Measurements from ENCODE around the gene HEYL. TPM values are rescaled to one million over a fixed set of nuclear protein-coding genes. Genes with fewer than 3 reads are reported as not detected.

The HEYL gene
- total RNA-seq, 1 experiment from 2014 or later, result 3.4 TPM

GRCh38 chr1:39668111-39668510, 28.7 kb upstream of the HEYL start:
- BruUV-seq (replicated peaks), result no TSS peak
- Mint-ChIP-seq H3K27me3 (ENCODE audit: insufficient read depth, unreplicated experiment) (peaks cover 10% of the 10 kb centered on the region), H3K4me3 (ENCODE audit: unreplicated experiment) (no peak overlapping the region), H3K36me3 (ENCODE audit: insufficient read depth, unreplicated experiment) (no peaks in the 10 kb centered on the region), H3K27ac (ENCODE audit: unreplicated experiment) (no peak overlapping the region), H3K9me3 (ENCODE audit: unreplicated experiment) (no peaks in the 10 kb centered on the region), H3K4me1 (ENCODE audit: low read depth, unreplicated experiment) (no peaks in the 10 kb centered on the region)
- no peaks in the 10 kb centered on the region; the same call in 1 of the 2 replicates for H3K27me3 ChIP-seq (replicated peaks; ENCODE audit: control insufficient read depth, insufficient read depth, low read length)
- intact Hi-C loops (cut with micrococcal nuclease; ENCODE audit: unreplicated experiment), result no loop called here
- no peaks in the 10 kb centered on the region for H3K36me3 ChIP-seq (ENCODE audit: control insufficient read depth, insufficient read depth, low read length)
- H3K4me1 ChIP-seq, result no peaks in the 10 kb centered on the region
- ChIA-PET POLR2A (no interaction called here), CTCF (no interaction called here)
- no peak for DNase-seq
- no peak overlapping the region for H3K4me3 ChIP-seq (ENCODE audit: low read depth, low read length)
- TF ChIP-seq CTCF (IDR thresholded peaks at IDR 0.05; ENCODE audit: insufficient read depth in 1 of 2, low read depth in 1 of 2, low read length in 1 of 2, severe bottlenecking in 1 of 2, unreplicated experiment in 1 of 2), result no peak
- H3K9me3 ChIP-seq, result no peaks in the 10 kb centered on the region

- no TSS peak for BruUV-seq (replicated peaks)
- intact Hi-C loops (cut with micrococcal nuclease; ENCODE audit: unreplicated experiment), result no loop called here
- no peak for TF ChIP-seq CTCF (IDR thresholded peaks at IDR 0.05; ENCODE audit: insufficient read depth in 1 of 2, low read depth in 1 of 2, low read length in 1 of 2, severe bottlenecking in 1 of 2, unreplicated experiment in 1 of 2)
- no peaks in the 10 kb centered on the region for H3K9me3 Mint-ChIP-seq (ENCODE audit: unreplicated experiment)
- Histone ChIP-seq H3K9me3 (no peaks in the 10 kb centered on the region), H3K4me1 (no peaks in the 10 kb centered on the region), H3K4me3 (ENCODE audit: low read depth, low read length) (no peak overlapping the region), H3K36me3 (ENCODE audit: control insufficient read depth, insufficient read depth, low read length) (no peaks in the 10 kb centered on the region), H3K27me3 (replicated peaks; ENCODE audit: control insufficient read depth, insufficient read depth, low read length) (no peaks in the 10 kb centered on the region; the same call in 1 of the 2 replicates)
- ChIA-PET POLR2A (no interaction called here), CTCF (no interaction called here)
- no peak overlapping the region for H3K27ac Mint-ChIP-seq (ENCODE audit: unreplicated experiment)
- no peaks in the 10 kb centered on the region for H3K36me3 Mint-ChIP-seq (ENCODE audit: insufficient read depth, unreplicated experiment)
- H3K27me3 Mint-ChIP-seq (ENCODE audit: insufficient read depth, unreplicated experiment), result peaks cover 10% of the 10 kb centered on the region
- no peaks in the 10 kb centered on the region for H3K4me1 Mint-ChIP-seq (ENCODE audit: low read depth, unreplicated experiment)
- no peak overlapping the region for H3K4me3 Mint-ChIP-seq (ENCODE audit: unreplicated experiment)
- DNase-seq, result no peak
Measured at GRCh38 chr1:39666772-39667171, 27.3 kb upstream of the HEYL start.

- CTCF ChIA-PET, result no interaction called here
Measured at GRCh38 chr1:39663559-39663958, 24.1 kb upstream of the HEYL start.

More at GRCh38 chr1:39663559-39663958, 24.1 kb upstream of the HEYL start:
- intact Hi-C loops (cut with micrococcal nuclease; ENCODE audit: unreplicated experiment), result no loop called here
- Mint-ChIP-seq H3K27ac (ENCODE audit: unreplicated experiment) (no peak overlapping the region), H3K27me3 (ENCODE audit: insufficient read depth, unreplicated experiment) (peaks cover 4% of the 10 kb centered on the region), H3K4me1 (ENCODE audit: low read depth, unreplicated experiment) (no peaks in the 10 kb centered on the region), H3K4me3 (ENCODE audit: unreplicated experiment) (no peak overlapping the region), H3K36me3 (ENCODE audit: insufficient read depth, unreplicated experiment) (no peaks in the 10 kb centered on the region), H3K9me3 (ENCODE audit: unreplicated experiment) (no peaks in the 10 kb centered on the region)
- no peaks in the 10 kb centered on the region for H3K9me3 ChIP-seq
- POLR2A ChIA-PET, result no interaction called here
- no peaks in the 10 kb centered on the region for H3K36me3 ChIP-seq (ENCODE audit: control insufficient read depth, insufficient read depth, low read length)
- no TSS peak for BruUV-seq (replicated peaks)
- no peaks in the 10 kb centered on the region for H3K27me3 ChIP-seq (replicated peaks; ENCODE audit: control insufficient read depth, insufficient read depth, low read length)
- no peaks in the 10 kb centered on the region for H3K4me1 ChIP-seq
- DNase-seq, result no peak
- no peak for TF ChIP-seq CTCF (IDR thresholded peaks at IDR 0.05; ENCODE audit: insufficient read depth in 1 of 2, low read depth in 1 of 2, low read length in 1 of 2, severe bottlenecking in 1 of 2, unreplicated experiment in 1 of 2)
- H3K4me3 ChIP-seq (ENCODE audit: low read depth, low read length), result no peak overlapping the region
